ENCODE results near the gene PARS2. TPM values are rescaled to one million over a fixed set of nuclear protein-coding genes. Genes with fewer than 3 reads are reported as not detected.

PARS2 gene
- total and polyA plus RNA-seq, 2 of the 4 experiments (the other 2 are of a cell fraction): 3.4 to 6.3 TPM

DNA sequence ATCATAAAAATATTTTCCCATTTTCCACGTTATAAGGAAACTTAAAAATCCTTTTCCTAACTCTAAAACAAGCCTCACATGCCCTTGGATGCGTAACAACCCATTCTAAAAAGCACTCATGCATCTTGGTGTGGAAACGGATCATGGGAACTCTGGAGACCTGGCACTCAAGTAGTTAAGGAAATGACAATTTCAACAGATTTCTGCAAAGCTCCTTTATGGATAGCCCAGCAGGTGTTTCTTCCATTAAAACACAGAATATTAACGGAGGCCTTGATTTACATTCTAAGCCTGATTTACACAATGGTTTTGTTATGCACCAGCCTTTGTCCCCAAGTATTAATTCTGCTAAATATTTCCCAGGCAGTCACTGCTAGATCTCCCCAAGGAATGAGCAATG, 12.9 kb downstream of the PARS2 start:
- no peak overlapping the region for H3K4ac ChIP-seq (ENCODE audit: low read depth, low read length)
- no peak overlapping the region for H3K9ac ChIP-seq (ENCODE audit: low read depth, low read length)
- no peak overlapping the region for H2AFZ ChIP-seq (replicated peaks; ENCODE audit: low read length, poor library complexity)
- no peak overlapping the region for H3K18ac ChIP-seq (ENCODE audit: low read depth, low read length)
- H3K4me2 ChIP-seq (ENCODE audit: low read depth, low read length): no peak overlapping the region
- H3K9me3 ChIP-seq (ENCODE audit: control insufficient read depth, insufficient read depth, low read length): no peaks in the 10 kb centered on the region
- no peak overlapping the region for H4K8ac ChIP-seq (ENCODE audit: low read depth in 2 of 2, low read length in 2 of 2)
- no peaks in the 10 kb centered on the region; the same call in 1 of the 2 replicates for H3K36me3 ChIP-seq (ENCODE audit: control insufficient read depth, insufficient read depth, low read length)
- no peak overlapping the region for H2BK15ac ChIP-seq (ENCODE audit: low read depth, low read length)
- ChIA-PET CTCF (no interaction called here), POLR2A (ENCODE audit: unreplicated experiment) (no interaction called here)
- intact Hi-C loops (cut with micrococcal nuclease): no loop called here
- H2BK5ac ChIP-seq (ENCODE audit: low read depth, low read length, poor library complexity, severe bottlenecking): no peak overlapping the region
- H3K27ac ChIP-seq (ENCODE audit: insufficient read depth, low read length): no peak overlapping the region
- no peak overlapping the region for H2AK9ac ChIP-seq (replicated peaks; ENCODE audit: low read depth, low read length, poor library complexity)
- ATAC-seq (ENCODE audit: low read depth) (no peak), DNase-seq (no peak)
- no peaks in the 10 kb centered on the region for H3K9me1 ChIP-seq (ENCODE audit: insufficient read depth, low read length)
- dilution Hi-C loops (cut with HindIII; ENCODE audit: low sequenced_read_pairs, unreplicated experiment): no loop called here
- H4K91ac ChIP-seq (ENCODE audit: insufficient read depth, low read depth, low read length): no peak overlapping the region
- H2AK5ac ChIP-seq (ENCODE audit: low read depth, low read length): no peak overlapping the region
- no peak overlapping the region for H3K23ac ChIP-seq (ENCODE audit: low read depth, low read length)
- no peak overlapping the region for H3K4me3 ChIP-seq (ENCODE audit: insufficient read depth, low read depth, low read length)
- no peaks in the 10 kb centered on the region for H4K20me1 ChIP-seq (ENCODE audit: insufficient read depth, low read length)
- no peak overlapping the region for H2BK20ac ChIP-seq (ENCODE audit: low read depth, low read length)
- in situ Hi-C loops (cut with MboI; ENCODE audit: low sequenced_read_pairs): no loop called here
- H4K5ac ChIP-seq (ENCODE audit: low read depth, low read length): no peak overlapping the region
- no peaks in the 10 kb centered on the region for H3K4me1 ChIP-seq (ENCODE audit: control insufficient read depth, insufficient read depth, low read length)
- BruUV-seq (replicated peaks): no TSS peak
- WGBS, 2 experiments (ENCODE audit: extremely low coverage in 2 of 2, insufficient read length in 1 of 2): 0% methylated on average over 1 of the region's 4 CpGs; no CpG with 5 or more reads in 1 of the 2 experiments
- no peak overlapping the region for H3K56ac ChIP-seq (ENCODE audit: extremely low read depth, insufficient read depth, low read length)
- no peak overlapping the region for H2BK120ac ChIP-seq (ENCODE audit: low read depth, low read length)
- no peak overlapping the region for H3K14ac ChIP-seq (replicated peaks; ENCODE audit: low read depth, low read length)
- H3K79me1 ChIP-seq (ENCODE audit: low read depth in 1 of 2, low read length in 2 of 2): no peaks in the 10 kb centered on the region
- TF ChIP-seq MAZ (IDR thresholded peaks at IDR 0.05; ENCODE audit: borderline replicate concordance, low read depth, low read length) (no peak), MAFK (IDR thresholded peaks at IDR 0.05; ENCODE audit: low read depth, low read length) (no peak), RFX5 (IDR thresholded peaks at IDR 0.05; ENCODE audit: low read depth, low read length) (no peak), NFE2L2 (IDR thresholded peaks at IDR 0.05; ENCODE audit: low read depth, low read length) (no peak), SMC3 (IDR thresholded peaks at IDR 0.05; ENCODE audit: low read depth, low read length) (no peak), POLR2A (IDR thresholded peaks at IDR 0.05; ENCODE audit: low read depth, low read length) (no peak)
- TF ChIP-seq, protein P1, sequence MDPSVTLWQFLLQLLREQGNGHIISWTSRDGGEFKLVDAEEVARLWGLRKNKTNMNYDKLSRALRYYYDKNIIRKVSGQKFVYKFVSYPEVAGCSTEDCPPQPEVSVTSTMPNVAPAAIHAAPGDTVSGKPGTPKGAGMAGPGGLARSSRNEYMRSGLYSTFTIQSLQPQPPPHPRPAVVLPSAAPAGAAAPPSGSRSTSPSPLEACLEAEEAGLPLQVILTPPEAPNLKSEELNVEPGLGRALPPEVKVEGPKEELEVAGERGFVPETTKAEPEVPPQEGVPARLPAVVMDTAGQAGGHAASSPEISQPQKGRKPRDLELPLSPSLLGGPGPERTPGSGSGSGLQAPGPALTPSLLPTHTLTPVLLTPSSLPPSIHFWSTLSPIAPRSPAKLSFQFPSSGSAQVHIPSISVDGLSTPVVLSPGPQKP (IDR thresholded peaks at IDR 0.05; ENCODE audit: borderline replicate concordance, low read depth, low read length): no peak
- H3K27me3 ChIP-seq (ENCODE audit: control insufficient read depth, insufficient read depth, low read length): peaks cover 5% of the 10 kb centered on the region; the same call in 1 of the 2 replicates
